Measurements from ENCODE around the gene MTERF4. TPM values are rescaled to one million over a fixed set of nuclear protein-coding genes. Genes with fewer than 3 reads are reported as not detected.

Gene MTERF4
- total RNA-seq, 4 donors from 2014 or later: 28.9 to 60.5 (median 38.9) TPM

GRCh38 chr2:241047253-241048010 is 54.7 kb downstream of the MTERF4 start:
- TF ChIP-seq CTCF (IDR thresholded peaks at IDR 0.05) (no peak), EP300 (IDR thresholded peaks at IDR 0.05) (no peak), POLR2A (IDR thresholded peaks at IDR 0.05) (no peak)
- DNase-seq (ENCODE audit: low spot score in 2 of 2): no peak

More at GRCh38 chr2:241047253-241048010, 54.7 kb downstream of the MTERF4 start:
- WGBS, 2 donors: 64% methylated on average over 6 of the region's 6 CpGs
- peaks cover 0 to 73% (median 0%) of the 10 kb centered on the region in 3 donors for H3K36me3 ChIP-seq
- H3K9me3 ChIP-seq: peaks cover 0 to 21% (median 0%) of the 10 kb centered on the region in 4 donors
- no peak overlapping the region for H3K4me3 ChIP-seq
- H3K27me3 ChIP-seq: no peaks in the 10 kb centered on the region
- no peak overlapping the region for H3K27ac ChIP-seq
- no peaks in the 10 kb centered on the region for H3K4me1 ChIP-seq

Small RNA genes lying within 50 kb of the gene (small RNA-seq; reads per million reads assigned to genes)
- not detected for gene AC005237.2

Other genes starting within 250 kb of the MTERF4 start
- gene AGXT, start 233.5 kb downstream of the MTERF4 start, total RNA-seq: under 1 TPM in 1 of 4 donors, not detected in 3; 0.30 TPM
- gene MAB21L4, start 206.1 kb downstream of the MTERF4 start, total RNA-seq: not detected
- 1 to 10 TPM in 1 of 4 donors, under 1 TPM in 1, not detected in 2; 0.44 to 1.2 TPM for gene CROCC2, start 196.0 kb downstream of the MTERF4 start, total RNA-seq
- gene SNED1, start 103.7 kb downstream of the MTERF4 start, total RNA-seq: 100 to 1,000 TPM; 116 to 226 (median 141) TPM
- gene PASK, start 47.2 kb upstream of the MTERF4 start, total RNA-seq: 1 to 10 TPM; 4.1 to 8.1 (median 5.9) TPM
- gene PPP1R7, start 48.2 kb upstream of the MTERF4 start, total RNA-seq: 10 to 100 TPM; 29.5 to 53.8 (median 38.1) TPM
- 1 to 10 TPM in 1 of 4 donors, under 1 TPM in 3; 0.42 to 1.2 (median 0.51) TPM for gene ANO7, start 86.4 kb upstream of the MTERF4 start, total RNA-seq
- gene HDLBP, start 213.4 kb upstream of the MTERF4 start, total RNA-seq: 100 to 1,000 TPM; 324 to 412 (median 363) TPM
- 100 to 1,000 TPM; 311 to 585 (median 373) TPM for gene SEPTIN2, start 213.6 kb upstream of the MTERF4 start, total RNA-seq